ENCODE measurements around the gene MRNIP. TPM values are rescaled to one million over a fixed set of nuclear protein-coding genes. Genes with fewer than 3 reads are reported as not detected.

Gene MRNIP
- polyA plus RNA-seq, 2 of the 4 experiments (the other 2 are of a cell fraction) = 21.4 to 29.7 TPM

Small RNAs within 50 kb of the gene (small RNA-seq; reads per million reads assigned to genes)
- 0 to 1.7 (median 0.60) reads per million in 6 experiments for gene MIR1229
- 0 reads per million in 6 experiments for gene RF00019

Other genes with a start within 250 kb of the MRNIP start
- gene HNRNPH1, start 235.1 kb downstream of the MRNIP start, polyA plus RNA-seq (2011; rRNA removed) = 511 and 688 TPM in 2 replicates
- gene HNRNPH1, start 235.1 kb downstream of the MRNIP start, polyA plus RNA-seq (2017; fragmentation: RNase III; extraction: RNeasy Plus Mini Kit Qiagen cat#74134 plus additional on column Dnase treatment) = 1,576 to 1,720 TPM (median 1,580 TPM) in 3 replicates
- gene CBY3, start 177.8 kb downstream of the MRNIP start, polyA plus RNA-seq (2011; rRNA removed) = not detected in 2 replicates
- gene CBY3, start 177.8 kb downstream of the MRNIP start, polyA plus RNA-seq (2017; fragmentation: RNase III; extraction: RNeasy Plus Mini Kit Qiagen cat#74134 plus additional on column Dnase treatment) = not detected in 3 replicates
- gene CANX, start 159.8 kb downstream of the MRNIP start, polyA plus RNA-seq (2011; rRNA removed) = 1,000 and 1,241 TPM in 2 replicates
- 364 to 433 TPM (median 402 TPM) in 3 replicates for gene CANX, start 159.8 kb downstream of the MRNIP start, polyA plus RNA-seq (2017; fragmentation: RNase III; extraction: RNeasy Plus Mini Kit Qiagen cat#74134 plus additional on column Dnase treatment)
- gene MAML1, start 126.0 kb downstream of the MRNIP start, polyA plus RNA-seq (2011; rRNA removed) = 6.9 and 10.9 TPM in 2 replicates
- gene MAML1, start 126.0 kb downstream of the MRNIP start, polyA plus RNA-seq (2017; fragmentation: RNase III; extraction: RNeasy Plus Mini Kit Qiagen cat#74134 plus additional on column Dnase treatment) = 11.0 to 12.0 TPM (median 11.4 TPM) in 3 replicates
- not detected in 2 replicates for gene LTC4S, start 64.8 kb downstream of the MRNIP start, polyA plus RNA-seq (2011; rRNA removed)
- gene LTC4S, start 64.8 kb downstream of the MRNIP start, polyA plus RNA-seq (2017; fragmentation: RNase III; extraction: RNeasy Plus Mini Kit Qiagen cat#74134 plus additional on column Dnase treatment) = 0.26 TPM in 1 of 3 replicates, not detected in the others
- gene MGAT4B, start 52.0 kb downstream of the MRNIP start, polyA plus RNA-seq (2011; rRNA removed) = 57.4 and 110 TPM in 2 replicates
- 153 to 166 TPM (median 153 TPM) in 3 replicates for gene MGAT4B, start 52.0 kb downstream of the MRNIP start, polyA plus RNA-seq (2017; fragmentation: RNase III; extraction: RNeasy Plus Mini Kit Qiagen cat#74134 plus additional on column Dnase treatment)
- 362 and 415 TPM in 2 replicates for gene SQSTM1, start 37.9 kb downstream of the MRNIP start, polyA plus RNA-seq (2011; rRNA removed)
- 529 to 625 TPM (median 606 TPM) in 3 replicates for gene SQSTM1, start 37.9 kb downstream of the MRNIP start, polyA plus RNA-seq (2017; fragmentation: RNase III; extraction: RNeasy Plus Mini Kit Qiagen cat#74134 plus additional on column Dnase treatment)
- 37.2 and 45.2 TPM in 2 replicates for gene TBC1D9B, start 49.1 kb upstream of the MRNIP start, polyA plus RNA-seq (2011; rRNA removed)
- gene TBC1D9B, start 49.1 kb upstream of the MRNIP start, polyA plus RNA-seq (2017; fragmentation: RNase III; extraction: RNeasy Plus Mini Kit Qiagen cat#74134 plus additional on column Dnase treatment) = 60.1 to 68.1 TPM (median 64.7 TPM) in 3 replicates
- 50.1 and 57.1 TPM in 2 replicates for gene RNF130, start 212.9 kb upstream of the MRNIP start, polyA plus RNA-seq (2011; rRNA removed)
- gene RNF130, start 212.9 kb upstream of the MRNIP start, polyA plus RNA-seq (2017; fragmentation: RNase III; extraction: RNeasy Plus Mini Kit Qiagen cat#74134 plus additional on column Dnase treatment) = 31.1 to 35.0 TPM (median 33.3 TPM) in 3 replicates